ENCODE data around the gene RANBP1. TPM values are rescaled to one million over a fixed set of nuclear protein-coding genes. Genes with fewer than 3 reads are reported as not detected.

RANBP1 gene
- total and polyA plus RNA-seq, 9 of the 15 experiments (the other 6 are each of a cell fraction or from before 2014, with no cell fraction given) = 162 to 2,891 (median 1,289) TPM

GRCh38 chr22:20170170-20170569 lies 54.3 kb downstream of the RANBP1 start (continued):
- no peak for TF ChIP-seq GTF2A2 (tag; IDR thresholded peaks at IDR 0.05)
- no peak for TF ChIP-seq MYBL2 (IDR thresholded peaks at IDR 0.05; ENCODE audit: low read depth)
- peak; percentile 3; the same call in 1 of the 2 replicates for TF ChIP-seq MYBL2 (CRISPR knock-in tag; IDR thresholded peaks at IDR 0.05; ENCODE audit: borderline replicate concordance)
- TF ChIP-seq CBFB (CRISPR knock-in tag; IDR thresholded peaks at IDR 0.05) = 0 out of 2 replicates have a peak, but pooled peaks have one; percentile 68
- TF ChIP-seq HMGN3 (IDR thresholded peaks at IDR 0.05; ENCODE audit: borderline replicate concordance, extremely low read depth, insufficient read length, low read depth, low read length) = peak; percentile 24
- no peak for TF ChIP-seq ZBED1 (IDR thresholded peaks at IDR 0.05)
- no peak for TF ChIP-seq TGIF2 (CRISPR knock-in tag; IDR thresholded peaks at IDR 0.05)
- TF ChIP-seq ZBTB11 (CRISPR knock-in tag; IDR thresholded peaks at IDR 0.05) = peak in 1 of 3 experiments; percentile 11; a peak in 1 of 6 replicates
- no peak for TF ChIP-seq PCBP1 (IDR thresholded peaks at IDR 0.05; ENCODE audit: low read depth, low read length, poor library complexity, severe bottlenecking)
- no peak for TF ChIP-seq BRCA1 (IDR thresholded peaks at IDR 0.05)
- TF ChIP-seq BRCA1 (CRISPR knock-in tag; IDR thresholded peaks at IDR 0.05) = 0 out of 2 replicates have a peak, but pooled peaks have one; percentile 95
- peak; percentile 31; the same call in 1 of the 2 replicates for TF ChIP-seq STAG1 (CRISPR knock-in tag; IDR thresholded peaks at IDR 0.05; ENCODE audit: borderline replicate concordance)
- TF ChIP-seq HDAC8 (tag; IDR thresholded peaks at IDR 0.05) = 0 out of 2 replicates have a peak, but pooled peaks have one; percentile 22
- TF ChIP-seq TFE3 (CRISPR knock-in tag; IDR thresholded peaks at IDR 0.05) = no peak

All from K562 (cell line).